ENCODE results near the gene PANK1. TPM values are rescaled to one million over a fixed set of nuclear protein-coding genes. Genes with fewer than 3 reads are reported as not detected.

Gene PANK1
- total RNA-seq, 1 donor = 7.3 TPM

GRCh38 chr10:89556600-89556999 lies 88.4 kb downstream of the PANK1 start:
- H3K4me3 ChIP-seq (ENCODE audit: low read depth, low read length) = no peak overlapping the region
- no peak for DNase-seq (ENCODE audit: low read depth)
- no peak for TF ChIP-seq CTCF (IDR thresholded peaks at IDR 0.05; ENCODE audit: insufficient read depth, low read depth, low read length)

DNA sequence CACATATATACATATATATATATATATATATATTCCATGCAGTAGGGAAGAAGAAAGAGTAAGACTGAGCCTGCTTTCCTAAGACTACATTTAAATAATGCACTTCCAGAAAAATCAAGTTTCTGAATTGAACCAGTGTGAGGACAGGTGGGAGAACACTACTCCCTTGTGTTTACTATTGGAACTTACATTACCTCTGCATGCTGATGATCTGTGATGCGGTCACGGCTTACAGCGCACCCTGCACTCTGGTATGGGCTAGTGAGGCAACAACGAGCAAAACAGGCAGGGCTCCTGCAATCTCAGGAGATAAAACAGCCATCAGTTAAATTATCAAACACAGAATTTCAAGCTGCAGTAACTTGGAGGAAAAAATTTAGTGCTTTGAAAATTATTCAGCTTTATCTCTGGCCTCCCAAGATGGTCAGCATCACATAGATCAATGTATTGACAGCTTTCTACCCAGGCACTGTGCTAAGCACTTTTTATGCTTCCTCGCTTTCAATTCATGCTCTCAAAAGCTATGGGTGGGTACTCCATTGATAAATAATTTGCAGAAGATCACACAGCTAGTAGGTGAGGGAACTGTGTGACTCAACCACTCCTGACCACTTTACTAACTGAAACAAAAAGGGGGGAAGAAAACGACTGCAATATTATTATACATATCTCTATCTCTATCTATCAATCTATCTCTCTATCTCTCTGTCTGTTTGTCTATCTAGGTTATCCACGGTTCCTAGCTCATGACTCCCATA lies 89.2 kb downstream of the PANK1 start:
- peak; percentile 22 for TF ChIP-seq CTCF (IDR thresholded peaks at IDR 0.05; ENCODE audit: insufficient read depth, low read depth, low read length)
- no peak for DNase-seq (ENCODE audit: low read depth)
- no peak overlapping the region for H3K4me3 ChIP-seq (ENCODE audit: low read depth, low read length)

DNA sequence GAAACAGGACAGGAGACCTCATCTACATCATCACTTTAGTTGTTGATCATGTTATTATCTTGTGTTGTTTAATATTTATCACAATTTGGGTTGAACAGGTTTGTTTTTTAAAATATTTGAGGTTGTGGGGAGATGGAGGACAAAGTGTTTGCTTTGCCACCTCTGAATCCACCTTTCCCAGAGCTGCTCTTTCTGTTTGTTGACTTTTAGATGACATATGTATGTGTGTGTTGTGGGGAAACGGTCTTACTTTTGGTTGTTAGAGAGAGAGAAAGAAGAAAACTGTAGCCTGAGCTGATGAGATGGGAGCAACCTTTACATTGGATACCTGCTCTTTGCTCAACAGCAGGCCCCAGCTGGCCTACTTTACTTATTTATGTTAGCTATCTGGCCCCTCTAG lies 90.6 kb downstream of the PANK1 start:
- TF ChIP-seq CTCF (IDR thresholded peaks at IDR 0.05; ENCODE audit: insufficient read depth, low read depth, low read length) = no peak
- no peak overlapping the region for H3K4me3 ChIP-seq (ENCODE audit: low read depth, low read length)
- no peak for DNase-seq (ENCODE audit: low read depth)

- H3K4me3 ChIP-seq (ENCODE audit: low read depth, low read length) = no peak overlapping the region
- no peak for TF ChIP-seq CTCF (IDR thresholded peaks at IDR 0.05; ENCODE audit: insufficient read depth, low read depth, low read length)
- DNase-seq (ENCODE audit: low read depth) = peak; percentile 83
Observed at GRCh38 chr10:89553064-89553734, 91.8 kb downstream of the PANK1 start.

DNA sequence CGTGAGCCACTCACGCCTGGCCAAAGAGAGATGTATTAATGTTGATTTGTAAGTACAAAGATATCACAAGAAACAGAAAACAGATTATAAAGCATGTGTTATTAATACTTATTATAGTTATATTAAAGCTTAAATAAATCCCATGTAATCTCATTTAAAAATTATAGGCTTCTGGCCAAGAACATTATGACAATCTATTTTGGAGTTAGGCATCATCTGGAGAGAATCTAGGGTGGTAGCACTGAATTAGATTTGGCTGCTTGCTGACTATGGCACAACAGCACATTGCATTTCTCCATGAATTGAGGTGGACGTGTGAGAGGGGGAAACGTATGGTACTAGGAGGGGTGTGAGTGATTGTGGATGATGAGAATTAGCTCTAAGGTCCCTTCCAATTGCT lies 92.8 kb downstream of the PANK1 start:
- no peak for TF ChIP-seq CTCF (IDR thresholded peaks at IDR 0.05; ENCODE audit: insufficient read depth, low read depth, low read length)
- no peak for DNase-seq (ENCODE audit: low read depth)
- no peak overlapping the region for H3K4me3 ChIP-seq (ENCODE audit: low read depth, low read length)

DNA sequence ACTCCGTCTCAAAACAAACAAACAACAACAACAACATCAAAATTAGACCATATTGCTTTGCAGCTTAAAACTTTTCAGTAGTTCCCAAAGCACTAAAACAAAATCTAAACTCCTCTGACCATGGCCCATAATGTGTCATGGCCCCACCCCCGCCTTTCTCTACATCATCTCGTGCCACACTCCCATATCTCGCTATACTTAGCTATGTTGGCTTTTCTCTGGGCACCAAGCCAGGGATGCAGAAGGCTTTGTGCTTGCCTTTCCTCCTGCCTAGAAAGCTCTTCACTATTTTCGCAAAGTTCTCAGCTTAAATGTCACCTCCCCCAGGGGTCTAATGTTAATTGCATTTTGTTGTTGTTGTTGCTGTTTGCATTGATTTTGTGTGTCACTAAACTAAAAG lies 94.5 kb downstream of the PANK1 start:
- no peak for DNase-seq (ENCODE audit: low read depth)
- H3K4me3 ChIP-seq (ENCODE audit: low read depth, low read length) = no peak overlapping the region
- no peak for TF ChIP-seq CTCF (IDR thresholded peaks at IDR 0.05; ENCODE audit: insufficient read depth, low read depth, low read length)
